ENCODE data around the gene ZNF148.
A peak's percentile ranks its signal among the peaks of the same experiment; 100 is the strongest.

ZNF148 gene

GRCh38 chr3:125212509-125213363 is 162.4 kb downstream of the ZNF148 start, which contains the start of gene SLC12A8:
Gene SLC12A8 (minus strand): TSS chr3:125212748. CDS start chr3:125211349, 1,399 bp downstream.
- DNase-seq = peak in 1 of 4 experiments; percentile 3

- no peak for DNase-seq
These were observed 163.0 kb downstream of the ZNF148 start for GRCh38 chr3:125212091-125212508.

- no peak for DNase-seq
These were observed 163.5 kb downstream of the ZNF148 start for GRCh38 chr3:125211523-125212090.

- no peak for DNase-seq
These were observed 167.1 kb downstream of the ZNF148 start for GRCh38 chr3:125207949-125208568.

GRCh38 chr3:125207507-125207906 is 167.6 kb downstream of the ZNF148 start:
- DNase-seq = no peak

GRCh38 chr3:125206934-125207333 is 168.2 kb downstream of the ZNF148 start:
- no peak for DNase-seq

GRCh38 chr3:125203731-125204130 is 171.4 kb downstream of the ZNF148 start:
- DNase-seq = no peak

- no peak for DNase-seq
These were observed 172.9 kb downstream of the ZNF148 start for GRCh38 chr3:125202197-125202596.

GRCh38 chr3:125200731-125201139 is 174.4 kb downstream of the ZNF148 start:
- no peak for DNase-seq

GRCh38 chr3:125194849-125195601 is 180.1 kb downstream of the ZNF148 start:
- no peak for DNase-seq

- DNase-seq = no peak
These were observed 180.9 kb downstream of the ZNF148 start for GRCh38 chr3:125194061-125194848.

GRCh38 chr3:125192190-125193035 is 182.7 kb downstream of the ZNF148 start:
- no peak for DNase-seq

- no peak for DNase-seq
These were observed 183.4 kb downstream of the ZNF148 start for GRCh38 chr3:125191730-125192129.

- DNase-seq = no peak
These were observed 183.9 kb downstream of the ZNF148 start for GRCh38 chr3:125191256-125191655.

- no peak for DNase-seq
These were observed 184.3 kb downstream of the ZNF148 start for GRCh38 chr3:125190786-125191185.

GRCh38 chr3:125189378-125190165 is 185.6 kb downstream of the ZNF148 start:
- DNase-seq = no peak

- no peak for DNase-seq
These were observed 186.2 kb downstream of the ZNF148 start for GRCh38 chr3:125188955-125189354.

GRCh38 chr3:125187599-125187910 is 187.6 kb downstream of the ZNF148 start:
- DNase-seq = no peak

- no peak for DNase-seq
These were observed 188.1 kb downstream of the ZNF148 start for GRCh38 chr3:125186800-125187598.

All from activated CD4-positive, CD25-positive, alpha-beta regulatory T cell (primary cell).